SK-N-SH (cell line): Measurements from ENCODE around the gene NAV2. TPM values are rescaled to one million over a fixed set of nuclear protein-coding genes. Genes with fewer than 3 reads are reported as not detected.

ENCODE experiments used
- CTCF ChIA-PET: fragments of 300-600, 350-600 bp; formaldehyde crosslinking; extraction: SDS; loops from one replicate; lab custom pipeline; 2021; lab: Yijun Ruan, JAX
- POLR2A ChIA-PET: fragments of 350-600 bp; sonication (Branson Sonifier 250); formaldehyde crosslinking; extraction: SDS; loops from one replicate; lab custom pipeline; 2020; ENCODE audit warnings: antibody characterized with exemption, inconsistent platforms; lab: Yijun Ruan, JAX
- DNase-seq: peaks from one replicate; pipeline ENCODE4 v3.0.0; 2012
- H2AFZ ChIP-seq: fragments of 200-600 bp; sonication (generic); 2 replicates; pipeline ENCODE4 v1.8.1; 2016; ENCODE audit warnings: antibody characterized with exemption, mild to moderate bottlenecking, low read depth
- H3F3A ChIP-seq: fragments of 200-600 bp; sonication (generic); replicated peaks from 2 replicates; pipeline ENCODE3; 2016; ENCODE audit warnings: antibody characterized with exemption, mild to moderate bottlenecking; ENCODE audit not compliant: insufficient read depth
- H3K27ac ChIP-seq, 2 experiments: fragments of 200-500 bp in 1 of 2; fragments of 200-600 bp in 1 of 2; sonication (Bioruptor generic) in 1 of 2; sonication (generic), shearing (Covaris generic) in 1 of 2; 2 replicates each; pipeline versions ENCODE4 v1.5.1 to v1.6.1; 2014 to 2016; ENCODE audit warnings: low read depth in 2 of 2, inconsistent platforms in 1 of 2, low read length in 1 of 2, mild to moderate bottlenecking in 1 of 2, mixed read lengths in 1 of 2
- H3K27me3 ChIP-seq: fragments of 200-600 bp; sonication (generic), shearing (Covaris generic); 2 replicates; pipeline ENCODE4 v1.6.1; 2016; ENCODE audit warnings: mixed run types; ENCODE audit not compliant: insufficient read depth
- H3K36me3 ChIP-seq, 2 experiments: fragments of 200-500 bp in 1 of 2; fragments of 200-600 bp in 1 of 2; sonication (Bioruptor generic) in 1 of 2; sonication (generic) in 1 of 2; replicated peaks in 1 of 2; 2 replicates each; pipeline versions ENCODE3 to v1.5.1; 2014 to 2016; ENCODE audit warnings: low read length in 1 of 2, mild to moderate bottlenecking in 1 of 2; ENCODE audit not compliant: insufficient read depth in 2 of 2, control insufficient read depth in 1 of 2
- H3K4me1 ChIP-seq, 2 experiments: fragments of 200-500 bp in 1 of 2; fragments of 200-600 bp in 1 of 2; sonication (Bioruptor generic) in 1 of 2; sonication (generic), shearing (Covaris generic) in 1 of 2; 2 replicates each; pipeline versions ENCODE4 v1.5.1 to v1.6.1; 2014 to 2016; ENCODE audit warnings: low read depth in 1 of 2, low read length in 1 of 2, mixed run types in 1 of 2; ENCODE audit not compliant: insufficient read depth in 2 of 2, control insufficient read depth in 1 of 2
- H3K4me2 ChIP-seq: fragments of 200-600 bp; sonication (generic), shearing (Covaris generic); 2 replicates; pipeline ENCODE4 v1.6.1; 2017; ENCODE audit warnings: mixed run types
- H3K4me3 ChIP-seq, 2 experiments: fragments of 200-500 bp in 1 of 2; fragments of 200-600 bp in 1 of 2; sonication (Bioruptor generic) in 1 of 2; sonication (generic), shearing (Covaris generic) in 1 of 2; 2 replicates each; pipeline versions ENCODE4 v1.5.1 to v1.8.1; 2014 to 2016; ENCODE audit warnings: low read depth in 2 of 2, inconsistent platforms in 1 of 2, low read length in 1 of 2, mild to moderate bottlenecking in 1 of 2, mixed read lengths in 1 of 2, moderate library complexity in 1 of 2
- H3K79me2 ChIP-seq: fragments of 200-600 bp; sonication (generic); 2 replicates; pipeline ENCODE4 v1.8.1; 2017; ENCODE audit warnings: mild to moderate bottlenecking; ENCODE audit not compliant: insufficient read depth
- H3K9ac ChIP-seq: fragments of 200-600 bp; sonication (generic); 2 replicates; pipeline ENCODE4 v1.6.1; 2017; ENCODE audit warnings: mixed run types
- H3K9me2 ChIP-seq: fragments of 200-600 bp; sonication (generic); 2 replicates; pipeline ENCODE4 v1.6.1; 2017; ENCODE audit warnings: mixed run types
- H3K9me3 ChIP-seq: fragments of 200-600 bp; sonication (generic); 2 replicates; pipeline ENCODE4 v1.6.1; 2017; ENCODE audit warnings: mixed run types, mild to moderate bottlenecking, moderate library complexity
- H4K20me1 ChIP-seq: fragments of 200-600 bp; sonication (generic); 2 replicates; pipeline ENCODE4 v1.6.1; 2017; ENCODE audit warnings: mild to moderate bottlenecking, mixed run types; ENCODE audit not compliant: insufficient read depth
- CHD2 ChIP-seq: fragments of 150-350 bp; IDR thresholded peaks from 2 replicates; pipeline ENCODE4 v1.6.1; 2018; ENCODE audit warnings: low read length; ENCODE audit not compliant: partially characterized antibody
- EP300 ChIP-seq, 2 experiments: IDR thresholded peaks; 2 replicates each; pipeline versions ENCODE4 v1.4.0 to v1.6.1; 2012; ENCODE audit warnings: borderline replicate concordance in 1 of 2, low read depth in 1 of 2, low read length in 1 of 2
- EZH2phosphoT487 ChIP-seq: fragments of 200-600 bp; sonication (generic); IDR thresholded peaks from 2 replicates; pipeline ENCODE4 v1.6.1; 2017; ENCODE audit warnings: low read depth, mixed run types, mild to moderate bottlenecking, antibody characterized with exemption, moderate library complexity, borderline replicate concordance
- FOXJ3 ChIP-seq: sonication (generic); formaldehyde crosslinking; IDR thresholded peaks from 2 replicates; pipeline ENCODE4 v1.5.1; 2020; ENCODE audit warnings: mild to moderate bottlenecking, missing genetic modification reagents
- FOXM1 ChIP-seq: IDR thresholded peaks from 2 replicates; pipeline ENCODE4 v1.4.0; 2012; ENCODE audit warnings: low read depth, mild to moderate bottlenecking
- GATA2 ChIP-seq: sonication (generic); formaldehyde crosslinking; IDR thresholded peaks from 2 replicates; pipeline ENCODE4 v1.5.0; 2020; ENCODE audit warnings: mild to moderate bottlenecking, missing genetic modification reagents
- JUND ChIP-seq: IDR thresholded peaks from 2 replicates; pipeline ENCODE4 v1.4.0; 2012
- MAX ChIP-seq: IDR thresholded peaks from 2 replicates; pipeline ENCODE4 v1.4.0; 2012; ENCODE audit warnings: low read depth
- MXI1 ChIP-seq: IDR thresholded peaks from 2 replicates; pipeline ENCODE4 v1.6.1; 2012; ENCODE audit warnings: mild to moderate bottlenecking, low read depth, low read length, improper control_type of control experiment
- NFIC ChIP-seq: IDR thresholded peaks from 2 replicates; pipeline ENCODE4 v1.4.0; 2012; ENCODE audit warnings: borderline replicate concordance
- PBX3 ChIP-seq: IDR thresholded peaks from 2 replicates; pipeline ENCODE4; 2012
- RAD21 ChIP-seq: IDR thresholded peaks from 2 replicates; pipeline ENCODE4 v1.6.1; 2012; ENCODE audit warnings: mild to moderate bottlenecking, low read length
- RCOR1 ChIP-seq: fragments of 150-350 bp; IDR thresholded peaks from 2 replicates; pipeline ENCODE4 v1.6.1; 2017; ENCODE audit warnings: antibody characterized with exemption, low read length
- RFX5 ChIP-seq: IDR thresholded peaks from 2 replicates; pipeline ENCODE4 v1.6.1; 2012; ENCODE audit warnings: mild to moderate bottlenecking, improper control_type of control experiment, low read length
- SIN3A ChIP-seq: IDR thresholded peaks from 2 replicates; pipeline ENCODE4 v1.6.1; 2012; ENCODE audit warnings: low read depth, mild to moderate bottlenecking, low read length, moderate library complexity, borderline replicate concordance
- SMC3 ChIP-seq: IDR thresholded peaks from 2 replicates; pipeline ENCODE4 v1.6.1; 2012; ENCODE audit warnings: low read depth, low read length, improper control_type of control experiment
- TAF1 ChIP-seq: IDR thresholded peaks from 2 replicates; pipeline ENCODE4 v1.6.1; 2012; ENCODE audit warnings: low read depth, mild to moderate bottlenecking, low read length, moderate library complexity, borderline replicate concordance
- TEAD4 ChIP-seq: IDR thresholded peaks from 2 replicates; pipeline ENCODE4 v1.4.0; 2012; ENCODE audit warnings: mild to moderate bottlenecking, borderline replicate concordance; ENCODE audit not compliant: insufficient read depth
- WGBS: methylation state at CpG from one replicate; pipeline ENCODE4 v1.1.6; 2017; ENCODE audit warnings: low lambda C conversion rate; 5-methylcytosine and 5-hydroxymethylcytosine counted together
- polyA plus RNA-seq, 3 experiments: library from polyadenylated mRNA; depleted of rRNA; stranded (reverse); fragments of >200 nt; gene quantifications; 2 replicates each; pipeline ENCODE4 v1.2.3, GENCODE V29; 2012
- TF ChIP-seq, protein P1 (sequence below): fragments of 150-350 bp; IDR thresholded peaks from 2 replicates; pipeline ENCODE4 v1.6.1; 2017; ENCODE audit warnings: antibody characterized with exemption, low read length, low read depth, borderline replicate concordance

NAV2 gene
- polyA plus RNA-seq, 1 of the 3 experiments (the other 2 are of a cell fraction), result 26.2 TPM

- H4K20me1 ChIP-seq, result peaks cover 85% of the 10 kb centered on the region
- no peaks in the 10 kb centered on the region for H3K9me3 ChIP-seq
- peak overlapping the region; percentile 46; the same call in 1 of the 2 replicates for H3K4me2 ChIP-seq
- H3K9me2 ChIP-seq, result no peaks in the 10 kb centered on the region
- no peak overlapping the region for H2AFZ ChIP-seq
- no peak overlapping the region for H3K9ac ChIP-seq
- WGBS, result 46% methylated on average over 2 of the region's 2 CpGs
- peaks cover 96% of the 10 kb centered on the region for H3K79me2 ChIP-seq
- TF ChIP-seq JUND (0 out of 2 replicates have a peak, but pooled peaks have one; percentile 12), CHD2 (no peak), NFIC (peak; percentile 2; the same call in 1 of the 2 replicates)
- H3K27me3 ChIP-seq, result no peaks in the 10 kb centered on the region
- CTCF ChIA-PET, result interaction anchor here (0.8 to 1.8 kb wide), 2 partner anchors 34 to 312 kb away, joined by 3 to 5 read pairs; no protein-coding TSS in a partner anchor
- POLR2A ChIA-PET, result no interaction called here
- H3K27ac ChIP-seq, result peak overlapping the region; percentile 49 to 56
- H3K36me3 ChIP-seq, result peaks cover 30 to 48% of the 10 kb centered on the region in 2 experiments
- no peak for DNase-seq
- peaks cover 19% of the 10 kb centered on the region for H3F3A ChIP-seq
- no peak overlapping the region for H3K4me3 ChIP-seq
- peaks cover 5 to 53% of the 10 kb centered on the region in 2 experiments for H3K4me1 ChIP-seq
Observed at GRCh38 chr11:19868871-19869270, 156.2 kb downstream of the NAV2 start.

DNA sequence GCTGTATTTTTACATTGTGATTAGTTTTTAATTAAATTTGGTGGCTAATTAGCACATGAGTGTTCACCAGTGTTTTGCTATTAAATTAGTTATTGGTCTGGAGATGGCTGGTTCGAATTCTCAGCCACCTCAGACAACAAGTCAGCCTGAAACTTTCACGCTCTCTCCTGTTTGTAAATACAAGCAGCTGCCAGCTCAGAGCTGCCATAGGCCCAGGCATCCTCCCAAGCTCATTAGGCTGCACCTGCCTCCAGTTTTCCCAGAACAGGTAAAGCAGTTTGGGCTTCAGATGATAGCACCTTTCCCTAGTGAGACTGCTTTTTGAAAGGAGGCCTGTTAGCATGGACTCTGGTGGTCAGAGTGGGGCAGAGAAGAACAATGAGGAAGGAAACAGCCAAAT lies 156.8 kb downstream of the NAV2 start:
- Histone ChIP-seq H3K79me2 (peaks cover 96% of the 10 kb centered on the region), H3K4me3 (no peak overlapping the region), H3K36me3 (peaks cover 30 to 51% of the 10 kb centered on the region in 2 experiments), H3K9me2 (no peaks in the 10 kb centered on the region), H3K27ac (peak overlapping the region in 1 of 2 experiments; percentile 49; a peak in 2 of 4 replicates), H3K4me2 (no peak overlapping the region), H4K20me1 (peaks cover 86% of the 10 kb centered on the region), H3K4me1 (peaks cover 5 to 48% of the 10 kb centered on the region in 2 experiments), H3K9ac (no peak overlapping the region), H2AFZ (no peak overlapping the region), H3F3A (peaks cover 19% of the 10 kb centered on the region), H3K27me3 (no peaks in the 10 kb centered on the region), H3K9me3 (no peaks in the 10 kb centered on the region)
- 93% methylated on average over 2 of the region's 2 CpGs for WGBS
- no peak for DNase-seq
- TF ChIP-seq EZH2phosphoT487 (no peak), EP300 (IDR thresholded peaks at IDR 0.05; ENCODE audit: borderline replicate concordance in 1 of 2, low read depth in 1 of 2, low read length in 1 of 2) (no peak), JUND (no peak), FOXJ3 (CRISPR knock-in tag) (no peak), NFIC (no peak), SIN3A (no peak), RAD21 (no peak), MAX (no peak), FOXM1 (no peak), SMC3 (no peak), RCOR1 (no peak), TEAD4 (no peak), GATA2 (no peak), PBX3 (no peak), RFX5 (no peak), TAF1 (no peak), MXI1 (no peak)
- TF ChIP-seq, protein P1, sequence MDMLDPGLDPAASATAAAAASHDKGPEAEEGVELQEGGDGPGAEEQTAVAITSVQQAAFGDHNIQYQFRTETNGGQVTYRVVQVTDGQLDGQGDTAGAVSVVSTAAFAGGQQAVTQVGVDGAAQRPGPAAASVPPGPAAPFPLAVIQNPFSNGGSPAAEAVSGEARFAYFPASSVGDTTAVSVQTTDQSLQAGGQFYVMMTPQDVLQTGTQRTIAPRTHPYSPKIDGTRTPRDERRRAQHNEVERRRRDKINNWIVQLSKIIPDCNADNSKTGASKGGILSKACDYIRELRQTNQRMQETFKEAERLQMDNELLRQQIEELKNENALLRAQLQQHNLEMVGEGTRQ, result no peak
- POLR2A ChIA-PET, result no interaction called here
- CTCF ChIA-PET, result interaction anchor here (0.8 kb wide), 1 partner anchor 312 kb away, joined by 3 read pairs; no protein-coding TSS in a partner anchor
